ENCODE data around the gene HOMER2.
"Not testable (repeated sequence)": the region's sequence is repeated elsewhere in the genome, so short reads cannot be mapped to it uniquely, and the experiment has no call there.

Gene HOMER2

DNA sequence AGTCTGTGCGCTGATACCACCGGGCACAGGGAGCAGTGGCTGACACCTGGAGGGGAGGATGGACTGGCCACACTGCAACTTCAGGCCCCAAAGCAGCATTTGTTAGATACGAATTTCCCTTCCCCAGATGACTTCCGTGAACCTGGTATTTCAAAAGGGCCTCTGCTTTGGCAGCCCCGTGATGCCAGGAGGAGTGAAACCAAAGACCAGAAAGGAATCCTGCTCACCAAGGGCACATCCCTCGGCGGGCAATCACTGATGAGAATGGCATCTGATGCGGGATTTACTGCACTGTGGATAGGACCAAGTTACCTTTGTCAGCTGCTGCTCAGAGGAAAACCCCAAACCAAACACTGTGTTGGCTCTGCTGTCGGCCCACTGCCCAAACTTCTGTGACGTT, 77.6 kb downstream of the HOMER2 start:
- TF ChIP-seq, protein P1, sequence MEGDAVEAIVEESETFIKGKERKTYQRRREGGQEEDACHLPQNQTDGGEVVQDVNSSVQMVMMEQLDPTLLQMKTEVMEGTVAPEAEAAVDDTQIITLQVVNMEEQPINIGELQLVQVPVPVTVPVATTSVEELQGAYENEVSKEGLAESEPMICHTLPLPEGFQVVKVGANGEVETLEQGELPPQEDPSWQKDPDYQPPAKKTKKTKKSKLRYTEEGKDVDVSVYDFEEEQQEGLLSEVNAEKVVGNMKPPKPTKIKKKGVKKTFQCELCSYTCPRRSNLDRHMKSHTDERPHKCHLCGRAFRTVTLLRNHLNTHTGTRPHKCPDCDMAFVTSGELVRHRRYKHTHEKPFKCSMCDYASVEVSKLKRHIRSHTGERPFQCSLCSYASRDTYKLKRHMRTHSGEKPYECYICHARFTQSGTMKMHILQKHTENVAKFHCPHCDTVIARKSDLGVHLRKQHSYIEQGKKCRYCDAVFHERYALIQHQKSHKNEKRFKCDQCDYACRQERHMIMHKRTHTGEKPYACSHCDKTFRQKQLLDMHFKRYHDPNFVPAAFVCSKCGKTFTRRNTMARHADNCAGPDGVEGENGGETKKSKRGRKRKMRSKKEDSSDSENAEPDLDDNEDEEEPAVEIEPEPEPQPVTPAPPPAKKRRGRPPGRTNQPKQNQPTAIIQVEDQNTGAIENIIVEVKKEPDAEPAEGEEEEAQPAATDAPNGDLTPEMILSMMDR (IDR thresholded peaks at IDR 0.05; ENCODE audit: low read depth, low read length, missing control alignments): no peak
- no peak for DNase-seq (ENCODE audit: extremely low read depth, low read depth)
- H3K4me3 ChIP-seq (replicated peaks; ENCODE audit: low read depth, low read length): no peak overlapping the region

DNA sequence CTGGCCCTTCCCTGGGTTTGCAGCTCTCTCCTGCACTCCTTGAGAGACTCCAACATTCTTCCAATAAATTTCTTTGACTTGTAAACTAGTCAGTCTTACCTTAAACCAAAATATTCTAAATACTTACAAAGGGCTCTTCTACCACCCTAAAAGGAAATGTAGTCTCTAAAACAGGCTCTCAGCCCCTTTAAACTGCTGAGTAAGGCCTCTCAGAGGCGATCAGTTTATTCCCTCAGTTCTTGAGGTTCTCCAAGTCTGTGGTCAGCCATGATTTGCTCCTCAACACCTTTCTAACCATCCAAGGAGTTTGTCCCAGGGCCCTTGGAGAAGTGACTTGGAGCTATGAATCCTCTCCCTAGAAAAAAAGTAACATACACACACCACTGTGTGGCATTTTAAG, 78.3 kb downstream of the HOMER2 start:
- TF ChIP-seq, protein P1 (IDR thresholded peaks at IDR 0.05; ENCODE audit: low read depth, low read length, missing control alignments): no peak
- no peak overlapping the region for H3K4me3 ChIP-seq (replicated peaks; ENCODE audit: low read depth, low read length)
- no peak for DNase-seq (ENCODE audit: extremely low read depth, low read depth)

DNA sequence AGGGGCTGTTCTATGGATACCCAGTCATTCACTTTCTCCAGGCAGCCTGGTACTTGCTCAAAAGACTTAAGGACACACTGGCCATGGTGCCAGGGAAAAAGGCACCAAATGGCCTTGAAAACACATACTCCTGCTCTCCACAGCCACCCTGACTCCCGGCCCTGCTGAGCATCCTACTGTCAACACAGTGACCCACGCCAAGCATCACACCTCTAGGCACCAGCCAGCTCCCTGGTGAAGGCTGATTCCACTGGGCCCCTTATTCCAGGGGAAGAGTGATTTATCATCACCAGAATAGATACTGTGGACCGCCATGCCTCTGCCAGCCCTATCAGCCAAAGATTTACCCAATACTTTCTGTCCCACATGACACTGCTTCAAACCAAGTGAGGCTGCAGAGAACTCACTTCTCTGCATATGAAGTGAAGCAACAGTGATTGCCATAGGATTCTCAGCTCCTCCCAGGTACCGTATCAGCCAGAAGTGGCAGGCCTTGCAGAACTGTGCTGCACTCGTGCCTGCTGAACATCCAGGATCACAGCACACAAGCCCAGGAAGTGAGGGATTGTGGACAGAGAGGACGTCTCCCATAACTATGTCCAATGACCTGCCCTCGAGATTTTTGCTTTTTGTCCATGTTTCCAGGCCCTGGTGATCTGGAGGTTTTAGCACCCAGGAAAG, 79.4 kb downstream of the HOMER2 start:
- H3K4me3 ChIP-seq (replicated peaks; ENCODE audit: low read depth, low read length): no peak overlapping the region
- TF ChIP-seq, protein P1 (IDR thresholded peaks at IDR 0.05; ENCODE audit: low read depth, low read length, missing control alignments): no peak
- no peak for DNase-seq (ENCODE audit: extremely low read depth, low read depth)

DNA sequence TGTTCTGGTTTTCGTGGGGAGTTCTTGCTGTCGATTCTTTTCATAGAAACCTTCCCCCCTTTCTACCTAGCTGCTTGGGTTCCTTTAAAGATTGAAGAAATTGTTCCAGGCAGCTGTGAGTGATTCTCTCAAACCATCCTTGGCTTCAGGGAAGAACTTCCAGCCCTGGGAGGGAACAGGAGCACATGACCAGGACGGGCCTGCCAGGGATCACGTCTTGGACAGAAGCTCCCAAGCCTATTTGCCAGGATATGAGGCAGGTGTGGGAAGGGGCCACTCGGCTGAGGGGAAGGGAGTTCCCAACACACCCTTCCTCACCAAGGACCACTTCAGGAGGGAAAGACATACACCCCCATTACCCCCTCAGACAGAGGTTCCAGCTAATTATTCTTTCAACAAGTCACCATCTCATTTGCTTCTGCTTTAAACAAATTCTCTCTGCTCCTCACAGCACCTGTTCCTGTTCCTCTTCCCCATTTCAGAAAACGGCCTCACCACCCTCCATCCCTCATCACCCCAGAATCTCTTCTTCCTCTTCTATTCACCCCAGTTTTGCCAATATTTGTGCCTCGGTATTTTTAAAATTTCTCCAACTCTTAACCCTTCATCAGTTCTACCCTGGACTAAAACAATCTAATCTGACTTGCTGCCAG, 80.6 kb downstream of the HOMER2 start:
- TF ChIP-seq, protein P1 (IDR thresholded peaks at IDR 0.05; ENCODE audit: low read depth, low read length, missing control alignments): no peak
- no peak overlapping the region for H3K4me3 ChIP-seq (replicated peaks; ENCODE audit: low read depth, low read length)
- no peak for DNase-seq (ENCODE audit: extremely low read depth, low read depth)

DNA sequence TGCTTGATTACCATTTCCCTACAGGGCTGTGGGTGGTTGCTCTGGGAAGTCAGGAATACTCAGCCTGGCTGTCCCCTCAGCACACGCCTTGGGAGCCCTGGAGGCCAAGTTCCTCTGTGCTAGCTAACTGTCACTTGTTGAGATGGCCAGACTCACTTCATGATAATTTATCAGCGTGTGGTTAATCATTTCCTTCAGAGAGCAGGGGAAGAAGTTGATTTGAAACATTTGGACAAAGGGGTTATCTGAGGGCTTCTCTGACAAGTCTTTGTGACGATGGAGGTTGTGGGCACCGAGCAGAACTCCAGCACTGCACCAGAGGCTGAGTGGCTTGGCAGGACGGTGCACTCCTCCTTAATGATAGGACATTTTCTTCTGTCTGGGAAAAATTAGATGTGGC, 81.2 kb downstream of the HOMER2 start:
- H3K4me3 ChIP-seq (replicated peaks; ENCODE audit: low read depth, low read length): no peak overlapping the region
- TF ChIP-seq, protein P1 (IDR thresholded peaks at IDR 0.05; ENCODE audit: low read depth, low read length, missing control alignments): no peak
- DNase-seq (ENCODE audit: extremely low read depth, low read depth): no peak

DNA sequence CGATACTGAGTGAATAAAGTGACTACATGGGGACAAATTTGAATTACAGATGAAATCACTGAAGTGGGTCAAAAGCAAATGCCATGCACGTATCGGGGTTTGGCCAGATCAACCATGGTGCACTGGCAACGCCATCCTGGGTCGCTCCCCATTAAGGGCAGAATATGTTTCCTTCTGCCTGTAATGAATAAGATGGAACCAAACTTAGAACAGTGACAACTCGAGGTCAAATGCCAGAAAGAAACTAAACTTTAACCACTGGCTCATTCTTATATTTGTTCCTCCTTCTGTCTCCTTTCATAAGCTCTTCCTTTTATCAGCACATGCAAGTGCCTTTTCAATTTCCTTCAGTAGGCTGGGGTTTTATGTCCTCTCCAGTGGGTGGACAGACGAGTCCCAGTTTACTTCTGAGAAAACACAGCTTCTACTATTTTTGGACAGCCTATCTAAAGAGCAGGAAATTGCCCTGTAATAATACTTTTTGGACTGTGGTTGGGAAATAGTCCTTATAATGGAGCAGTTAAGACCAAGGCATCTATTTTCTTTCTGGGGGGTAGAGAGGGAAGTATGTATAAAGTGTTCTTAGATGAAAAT, 81.7 kb downstream of the HOMER2 start:
- DNase-seq (ENCODE audit: extremely low read depth, low read depth): no peak
- TF ChIP-seq, protein P1 (IDR thresholded peaks at IDR 0.05; ENCODE audit: low read depth, low read length, missing control alignments): no peak
- H3K4me3 ChIP-seq (replicated peaks; ENCODE audit: low read depth, low read length): no peak overlapping the region

DNA sequence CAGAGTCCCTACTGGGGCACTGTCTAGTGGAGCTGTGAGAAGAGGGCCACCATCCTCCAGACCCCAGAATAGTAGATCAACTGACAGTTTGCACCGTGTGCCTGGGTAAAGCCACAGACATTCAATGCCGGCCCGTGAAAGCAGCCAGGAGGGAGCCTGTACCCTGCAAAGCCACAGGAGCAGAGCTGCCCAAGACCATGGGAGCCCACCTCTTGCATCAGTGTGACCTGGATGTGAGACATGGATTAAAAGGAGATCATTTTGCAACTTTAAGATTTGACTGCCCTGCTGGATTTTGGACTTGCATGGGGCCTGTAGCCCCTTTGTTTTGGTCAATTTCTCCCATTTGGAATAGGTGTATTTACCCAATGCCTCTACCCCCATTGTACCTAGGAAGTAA, 86.5 kb downstream of the HOMER2 start:
- DNase-seq (ENCODE audit: extremely low read depth, low read depth); H3K4me3 ChIP-seq (replicated peaks; ENCODE audit: low read depth, low read length): not testable (repeated sequence)

DNA sequence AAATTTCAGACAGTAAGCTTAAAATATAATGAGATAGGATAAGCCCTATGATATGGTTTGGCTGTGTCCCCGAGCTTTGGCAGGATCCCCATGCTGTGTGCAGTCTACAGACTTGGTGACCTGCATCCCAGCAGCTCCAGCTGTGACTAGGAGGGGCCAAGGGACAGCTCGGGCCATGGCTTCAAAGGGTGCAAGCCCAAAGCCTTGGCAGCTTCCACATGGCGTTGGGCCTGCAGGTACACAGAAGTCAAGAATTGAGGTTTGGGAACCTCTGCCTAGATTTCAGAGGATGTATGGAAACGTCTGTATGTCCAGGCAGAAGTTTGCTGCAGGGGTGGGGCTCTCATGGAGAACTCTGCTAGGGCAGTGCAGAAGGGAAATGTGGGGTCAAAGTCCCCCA, 86.9 kb downstream of the HOMER2 start:
- not testable (repeated sequence) for DNase-seq (ENCODE audit: extremely low read depth, low read depth); H3K4me3 ChIP-seq (replicated peaks; ENCODE audit: low read depth, low read length)

Measured in HFF-Myc (cell line).